IMR-90 (cell line): ENCODE measurements around the gene ERGIC1. TPM values are rescaled to one million over a fixed set of nuclear protein-coding genes. Genes with fewer than 3 reads are reported as not detected.

Experiments used
- microRNA-seq, 2 experiments: library from miRNA; stranded (forward) in 1 of 2; unstranded in 1 of 2; fragments of 10-50 nt in 1 of 2; fragments of <30 nt in 1 of 2; gene quantifications in 1 of 2; microRNA quantifications in 1 of 2; one replicate each; pipeline versions ENCODE3 to v1.1.0; 2013 to 2020; ENCODE audit not compliant: insufficient read depth in 1 of 2, insufficient read length in 1 of 2, unreplicated experiment in 1 of 2
- polyA plus RNA-seq, 3 experiments: library from polyadenylated mRNA; depleted of rRNA; stranded (reverse); fragments of >200 nt; gene quantifications; 2 replicates each; pipeline ENCODE4 v1.2.3, GENCODE V29; 2012; ENCODE audit warnings: low replicate concordance in 1 of 3
- small RNA-seq, 5 experiments: library from RNA; depleted of rRNA; stranded (forward); fragments of <200 nt; gene quantifications; one replicate each; pipeline ENCODE3, GENCODE V24; 2012
- total RNA-seq: library from RNA; depleted of rRNA; stranded (reverse); fragments of >200 nt; gene quantifications from 2 replicates; pipeline ENCODE4 v1.2.3, GENCODE V29; 2012; rRNA removed

The ERGIC1 gene
- total and polyA plus RNA-seq, 2 of the 4 experiments (the other 2 are of a cell fraction): 134 to 192 TPM

Small RNA genes lying within 50 kb of the gene (microRNA-seq; reads per million reads assigned to microRNA genes)
- gene AC022217.4 (ENCODE audit: insufficient read depth, insufficient read length): not detected

Small RNA genes lying within 50 kb of the gene (small RNA-seq; reads per million reads assigned to genes)
- 0 reads per million in 5 experiments for gene AC022217.4

Other genes starting within 250 kb of the ERGIC1 start
- 1.8 and 1.9 TPM in 2 replicates for gene NEURL1B, start 193.0 kb upstream of the ERGIC1 start, total RNA-seq
- 2.6 and 2.8 TPM in 2 replicates for gene NEURL1B, start 193.0 kb upstream of the ERGIC1 start, polyA plus RNA-seq (2012; rRNA removed)
- gene DUSP1, start 63.1 kb upstream of the ERGIC1 start, total RNA-seq: 304 and 320 TPM in 2 replicates
- gene DUSP1, start 63.1 kb upstream of the ERGIC1 start, polyA plus RNA-seq (2012; rRNA removed): 467 and 674 TPM in 2 replicates
- gene RPL26L1, start 125.2 kb downstream of the ERGIC1 start, total RNA-seq: 109 and 118 TPM in 2 replicates
- 134 and 140 TPM in 2 replicates for gene RPL26L1, start 125.2 kb downstream of the ERGIC1 start, polyA plus RNA-seq (2012; rRNA removed)
- 277 and 299 TPM in 2 replicates for gene ATP6V0E1, start 149.5 kb downstream of the ERGIC1 start, total RNA-seq
- gene ATP6V0E1, start 149.5 kb downstream of the ERGIC1 start, polyA plus RNA-seq (2012; rRNA removed): 258 TPM in 2 replicates
- 11.1 and 16.1 TPM in 2 replicates for gene CREBRF, start 222.1 kb downstream of the ERGIC1 start, total RNA-seq
- 3.0 and 3.2 TPM in 2 replicates for gene CREBRF, start 222.1 kb downstream of the ERGIC1 start, polyA plus RNA-seq (2012; rRNA removed)